HG03521 (cell line): ENCODE results near the gene CNTNAP5.
"Not testable (repeated sequence)": the region's sequence is repeated elsewhere in the genome, so short reads cannot be mapped to it uniquely, and the experiment has no call there.

ENCODE experiments used
- ATAC-seq: cut with Tn5 transposase; IDR thresholded peaks from one replicate; pipeline ENCODE4 v1.9.1; 2021; ENCODE audit warnings: mild to moderate bottlenecking, moderate library complexity; ENCODE audit not compliant: unreplicated experiment

CNTNAP5 gene

GRCh38 chr2:124407836-124408534 lies 382.9 kb downstream of the CNTNAP5 start:
- not testable (repeated sequence) for ATAC-seq

DNA sequence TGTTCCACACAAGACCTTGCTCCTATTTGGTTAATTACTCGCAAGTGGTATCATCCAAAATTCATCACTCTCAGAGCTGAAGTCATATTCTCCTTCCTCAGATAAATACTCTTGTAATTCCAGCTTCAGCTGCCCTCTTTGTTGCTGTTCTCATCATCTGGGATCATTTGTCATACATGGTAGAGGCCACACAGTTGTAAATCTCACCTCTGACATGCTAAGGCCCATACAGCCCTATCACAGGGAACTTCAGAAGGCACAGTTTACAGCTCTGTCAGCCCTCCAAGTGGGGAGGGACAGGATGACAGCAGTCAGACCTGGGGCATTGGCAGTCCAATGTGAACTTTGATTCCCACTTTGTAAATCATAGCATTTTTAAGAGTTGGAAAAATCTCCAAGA lies 399.0 kb downstream of the CNTNAP5 start:
- ATAC-seq: no peak

GRCh38 chr2:124426122-124426521 lies 401.0 kb downstream of the CNTNAP5 start:
- ATAC-seq: no peak

DNA sequence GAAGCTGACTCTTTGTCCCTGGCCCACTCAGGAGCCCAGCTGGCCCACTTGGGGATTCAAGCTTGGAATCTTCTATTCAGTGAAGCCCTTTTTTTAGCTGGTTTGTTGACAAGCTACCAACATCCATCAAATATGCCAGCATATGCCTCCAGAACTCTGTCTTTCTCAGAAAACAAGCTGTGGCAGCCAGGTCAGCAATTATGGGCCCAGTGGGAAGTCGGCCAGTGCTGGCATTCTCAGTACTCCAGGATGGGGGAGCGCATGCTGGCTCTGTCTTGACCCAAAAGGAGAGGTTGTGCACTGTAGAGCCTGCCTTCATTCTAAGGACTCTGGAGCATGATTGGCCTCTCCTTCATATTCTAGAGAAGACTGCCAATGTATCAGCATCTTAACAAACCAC lies 401.5 kb downstream of the CNTNAP5 start:
- no peak for ATAC-seq

GRCh38 chr2:124437811-124438210 lies 412.7 kb downstream of the CNTNAP5 start:
- ATAC-seq: no peak

GRCh38 chr2:124450481-124450880 lies 425.4 kb downstream of the CNTNAP5 start:
- no peak for ATAC-seq

DNA sequence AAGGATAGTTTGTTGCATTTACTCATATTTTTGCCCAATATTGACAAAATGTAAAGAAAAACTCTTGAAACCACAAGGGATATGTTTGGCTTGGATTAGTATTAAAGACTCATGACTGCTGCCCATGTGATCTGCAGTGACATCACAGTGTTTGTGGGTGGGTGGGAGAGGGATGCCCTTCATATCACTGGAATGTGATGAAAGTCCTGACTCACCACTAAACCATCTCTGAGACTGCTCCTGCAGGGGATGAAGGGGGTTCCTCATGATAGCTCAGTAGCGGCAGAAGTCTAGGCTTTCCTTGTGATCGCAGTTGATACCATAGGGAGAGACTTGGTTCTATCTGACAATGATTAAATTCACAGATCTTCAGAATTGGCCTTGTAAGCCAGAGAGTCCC lies 451.2 kb downstream of the CNTNAP5 start:
- ATAC-seq: no peak

GRCh38 chr2:124478761-124479160 lies 453.7 kb downstream of the CNTNAP5 start:
- ATAC-seq: no peak

DNA sequence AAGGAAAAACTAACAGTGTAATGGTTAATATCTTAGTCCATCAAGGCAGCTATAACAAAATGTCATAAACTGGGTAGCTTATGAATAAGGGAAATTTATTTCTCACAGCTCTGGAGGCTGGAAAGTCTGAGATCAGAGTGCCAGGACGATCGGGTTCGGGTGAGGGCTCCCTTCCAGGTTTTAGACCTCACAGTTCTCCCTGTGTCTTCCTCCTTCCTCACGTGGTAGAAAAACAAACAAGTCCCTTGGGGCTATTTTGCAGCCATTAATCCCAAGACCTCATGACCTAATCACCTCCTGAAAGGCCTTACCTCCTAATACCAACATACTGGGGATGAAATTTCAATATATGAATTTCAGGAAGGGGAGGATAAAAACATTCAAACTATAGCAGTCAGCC lies 455.9 kb downstream of the CNTNAP5 start:
- no peak for ATAC-seq

GRCh38 chr2:124482044-124482443 lies 457.0 kb downstream of the CNTNAP5 start:
- ATAC-seq: no peak

GRCh38 chr2:124482551-124482950 lies 457.5 kb downstream of the CNTNAP5 start:
- no peak for ATAC-seq

DNA sequence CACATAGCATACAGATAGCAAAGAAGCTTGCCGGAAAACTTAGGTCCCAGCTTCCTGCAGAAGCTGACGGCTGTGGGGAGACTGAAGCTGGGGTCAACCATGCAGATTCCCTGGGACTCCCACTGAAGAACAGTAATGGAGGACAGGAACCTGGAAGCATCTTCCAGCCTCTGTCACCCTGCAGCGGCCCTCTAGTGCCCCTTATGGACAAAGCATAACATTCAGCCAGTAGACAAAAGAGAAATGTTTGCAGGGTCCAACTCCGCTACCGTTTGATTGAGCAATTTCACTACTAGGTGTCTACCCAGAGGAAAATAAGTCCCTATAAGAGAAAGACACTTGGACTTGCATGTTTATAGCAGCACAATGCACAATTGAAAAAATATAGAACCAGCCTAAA lies 460.6 kb downstream of the CNTNAP5 start:
- ATAC-seq: no peak

GRCh38 chr2:124489686-124490085 lies 464.6 kb downstream of the CNTNAP5 start:
- no peak for ATAC-seq

DNA sequence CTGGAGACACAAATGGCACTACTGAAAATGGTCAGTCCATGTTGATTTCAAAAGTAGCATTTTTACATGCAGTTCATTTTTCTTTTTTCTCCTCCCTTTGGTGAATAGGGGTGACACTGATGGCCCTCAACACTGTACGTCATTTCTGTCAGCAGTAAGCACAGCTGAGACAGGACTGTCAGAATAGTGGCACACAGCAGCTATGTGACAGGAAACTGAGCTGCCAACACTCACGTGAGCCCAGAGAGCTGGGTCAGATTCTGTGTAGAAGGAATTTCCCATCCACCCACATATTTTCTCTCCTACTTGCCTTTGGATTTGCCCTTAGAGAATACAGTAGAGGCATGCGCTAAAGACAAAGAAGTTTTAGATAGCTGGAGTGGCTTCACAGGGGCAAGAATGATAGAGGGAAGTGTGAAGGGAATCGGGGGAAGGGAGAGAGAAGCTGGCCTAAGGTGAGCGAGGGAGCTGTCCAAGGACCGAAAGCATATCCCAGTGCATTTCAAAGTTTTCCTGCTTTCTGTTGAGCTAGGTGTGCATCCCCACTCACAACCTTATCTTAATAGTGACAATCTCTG lies 476.6 kb downstream of the CNTNAP5 start:
- no peak for ATAC-seq

DNA sequence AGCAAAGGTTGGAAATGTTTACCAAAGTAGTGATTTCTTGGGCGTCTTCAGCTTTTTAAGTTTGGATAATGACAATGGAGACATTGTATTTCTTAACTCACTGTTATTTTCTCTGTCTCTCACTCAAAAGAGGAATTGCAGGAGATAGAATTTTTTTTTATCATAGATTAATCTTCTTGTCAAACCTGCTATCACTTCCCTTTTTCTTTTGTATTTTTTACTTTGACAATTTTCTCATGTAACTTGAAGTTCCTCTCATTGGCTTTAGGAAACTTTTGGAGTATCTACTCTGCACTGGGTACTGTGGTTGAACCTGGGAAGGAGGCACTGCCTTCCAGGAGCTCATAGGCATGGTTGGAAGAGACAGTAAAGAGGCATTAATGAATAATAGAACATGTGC lies 489.1 kb downstream of the CNTNAP5 start:
- no peak for ATAC-seq

- ATAC-seq: no peak
Measured at GRCh38 chr2:124520953-124521352, 495.9 kb downstream of the CNTNAP5 start.

DNA sequence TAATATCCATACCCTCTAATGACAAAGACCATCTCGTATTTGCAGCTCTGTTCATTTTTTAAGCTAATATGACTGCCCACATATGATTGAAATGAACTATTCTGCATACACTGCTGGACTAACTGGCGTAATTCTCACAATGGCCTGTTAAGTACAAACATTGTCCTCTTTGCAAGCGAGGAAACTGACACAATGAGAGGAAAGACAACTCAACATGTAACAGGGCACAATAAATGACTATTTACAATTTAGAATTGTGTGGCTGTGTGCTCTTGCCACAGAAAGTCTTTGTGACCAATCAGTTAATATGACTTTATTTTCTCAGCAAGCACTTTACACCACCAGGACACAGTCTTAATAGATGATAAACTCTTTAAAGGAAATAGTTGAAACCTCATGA lies 498.0 kb downstream of the CNTNAP5 start:
- no peak for ATAC-seq

DNA sequence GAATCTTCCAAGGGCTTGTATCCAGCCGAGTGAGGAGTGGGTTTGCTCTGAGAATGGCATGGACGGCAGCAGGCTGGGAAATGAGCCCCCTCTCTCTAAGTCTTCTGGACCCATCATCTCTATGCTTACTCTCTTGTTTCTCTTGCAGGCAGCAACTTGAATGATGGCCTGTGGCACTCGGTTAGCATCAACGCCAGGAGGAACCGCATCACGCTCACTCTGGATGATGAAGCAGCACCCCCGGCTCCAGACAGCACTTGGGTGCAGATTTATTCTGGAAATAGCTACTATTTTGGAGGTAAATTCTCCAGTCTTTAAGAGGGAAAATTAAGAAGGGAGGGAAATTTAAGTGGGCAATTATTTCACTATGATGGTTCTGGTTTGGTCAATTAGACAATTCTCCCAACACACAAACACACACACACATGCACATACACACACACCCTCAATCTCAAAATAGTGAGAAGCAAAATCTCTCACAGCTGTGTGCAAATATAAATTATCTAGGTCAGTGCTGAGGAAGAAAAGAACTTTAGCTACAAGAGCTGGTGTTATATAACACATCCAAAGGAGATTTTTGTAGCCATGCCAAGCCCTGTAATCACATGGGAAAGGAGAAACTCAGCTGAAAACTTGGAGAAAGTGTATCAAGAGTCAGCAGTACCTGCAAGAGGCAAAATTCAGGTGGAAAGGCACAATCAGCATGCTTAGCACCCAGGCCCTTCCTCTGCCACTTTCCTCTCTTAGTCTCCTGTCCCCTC lies 499.2 kb downstream of the CNTNAP5 start:
- no peak for ATAC-seq

DNA sequence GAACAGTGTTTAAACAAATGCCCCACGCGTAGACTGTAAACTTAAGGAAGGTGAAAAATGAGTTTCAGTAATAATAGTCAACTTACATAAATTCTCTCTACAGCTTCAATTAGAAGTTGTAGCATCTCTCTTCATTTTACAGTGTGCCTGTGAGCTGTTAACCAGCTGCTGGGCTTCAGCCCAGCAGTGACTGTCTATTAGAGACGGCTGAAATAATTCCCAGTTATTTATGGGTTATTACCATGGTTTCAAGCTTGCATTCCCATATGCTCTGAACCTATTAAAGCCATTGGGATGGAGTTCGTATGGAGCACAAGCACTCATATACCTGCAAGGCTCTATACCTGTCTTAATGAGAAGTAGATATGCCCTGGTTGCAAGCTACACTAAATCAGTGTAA lies 501.1 kb downstream of the CNTNAP5 start:
- ATAC-seq: no peak

DNA sequence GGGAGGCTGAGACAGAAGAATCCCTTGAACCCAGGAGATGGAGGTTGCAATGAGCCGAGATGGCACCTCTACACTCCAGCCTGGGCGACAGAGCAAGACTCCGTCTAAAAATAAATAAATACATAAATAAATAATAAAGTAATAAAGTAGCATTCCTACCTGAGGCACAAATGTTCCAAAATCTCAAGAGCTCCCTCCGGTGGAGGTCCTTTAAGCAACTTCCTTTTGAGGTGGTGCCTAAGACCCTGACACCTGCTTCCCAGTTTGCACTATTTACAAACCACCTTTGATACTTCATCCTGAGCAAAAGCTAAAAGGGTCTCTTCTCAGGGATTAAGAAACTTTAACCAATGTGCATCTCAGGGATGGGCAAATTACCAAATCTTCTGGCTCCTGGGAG lies 505.1 kb downstream of the CNTNAP5 start:
- ATAC-seq: no peak

- no peak for ATAC-seq
Measured at GRCh38 chr2:124533226-124533954, 508.3 kb downstream of the CNTNAP5 start.

DNA sequence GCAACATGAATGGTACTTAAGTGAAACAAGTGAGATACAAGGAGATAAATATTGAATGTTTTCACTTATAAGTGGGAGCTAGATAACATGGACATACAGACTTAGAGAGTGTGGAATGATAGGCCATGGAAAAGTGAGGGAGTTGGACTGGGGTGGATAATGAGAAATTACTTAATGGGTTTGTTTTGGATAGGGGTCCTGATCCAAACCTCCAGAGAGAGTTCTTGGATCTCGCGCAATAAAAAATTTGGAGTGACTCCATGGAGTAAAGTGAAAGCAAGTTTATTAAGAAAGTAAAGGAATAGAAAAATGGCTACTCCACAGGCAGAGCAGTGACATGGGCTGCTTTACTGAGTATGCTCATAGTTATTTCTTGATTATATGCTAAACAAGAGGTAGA lies 508.9 kb downstream of the CNTNAP5 start:
- ATAC-seq: no peak
